Measurements from ENCODE around the gene RALGDS.
A peak's percentile ranks its signal among the peaks of the same experiment; 100 is the strongest.

The RALGDS gene

DNA sequence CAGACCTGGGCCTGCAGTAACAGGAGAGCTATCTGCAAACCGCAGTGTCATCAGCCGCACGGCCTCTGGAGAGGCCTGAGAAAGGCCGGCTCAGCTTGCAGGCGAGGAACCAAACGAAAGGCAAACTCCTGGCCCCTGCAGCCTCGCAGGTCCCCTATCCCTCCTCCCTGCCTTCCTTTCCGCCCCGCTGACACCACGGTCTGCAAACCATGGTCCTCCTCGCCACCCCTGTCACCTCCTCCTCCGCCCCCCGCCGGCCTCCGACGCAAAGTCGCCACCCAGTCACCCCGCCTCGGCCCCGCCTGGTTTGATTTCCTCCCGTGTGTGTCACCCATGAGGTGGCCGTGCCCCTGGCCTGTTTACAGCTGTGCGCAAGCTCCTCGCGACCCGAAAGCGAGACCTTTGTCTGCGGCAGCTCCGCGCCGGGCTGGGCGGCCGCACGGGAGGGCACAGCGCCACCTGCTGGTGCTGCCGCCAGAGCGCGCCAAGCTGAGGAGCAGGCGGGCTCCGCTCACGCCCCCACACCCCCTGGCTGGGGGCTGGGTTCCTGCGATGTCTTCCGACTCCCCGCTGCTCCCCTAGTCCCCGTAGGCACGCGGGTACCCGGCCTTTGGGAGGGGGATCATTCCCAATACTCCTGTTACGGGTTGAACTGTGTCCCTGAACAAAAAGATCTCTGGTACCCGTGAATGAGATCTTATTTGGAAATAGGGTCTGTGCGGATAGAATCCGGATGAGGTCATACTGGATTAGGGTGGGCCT lies 23.3 kb upstream of the RALGDS start:
- Histone ChIP-seq H3K4me3 (ENCODE audit: low read length) (peak overlapping the region; percentile 77), H3K9me3 (ENCODE audit: insufficient read depth, low read length) (no peaks in the 10 kb centered on the region), H3K4me2 (ENCODE audit: low read length) (peak overlapping the region; percentile 95), H3K4me1 (ENCODE audit: low read length) (peaks cover 18% of the 10 kb centered on the region), H3K79me2 (ENCODE audit: low read length) (peaks cover 86% of the 10 kb centered on the region), H3K9ac (ENCODE audit: low read length) (peak overlapping the region; percentile 29; the same call in 1 of the 2 replicates), H3K27me3 (ENCODE audit: low read depth, low read length) (no peaks in the 10 kb centered on the region), H2AFZ (ENCODE audit: low read depth, low read length) (no peak overlapping the region), H4K20me1 (ENCODE audit: insufficient read depth, low read length) (peaks cover 78% of the 10 kb centered on the region), H3K27ac (ENCODE audit: low read length) (no peak overlapping the region), H3K36me3 (replicated peaks; ENCODE audit: low read depth, low read length) (peaks cover 4% of the 10 kb centered on the region)
- TF ChIP-seq, protein P1, sequence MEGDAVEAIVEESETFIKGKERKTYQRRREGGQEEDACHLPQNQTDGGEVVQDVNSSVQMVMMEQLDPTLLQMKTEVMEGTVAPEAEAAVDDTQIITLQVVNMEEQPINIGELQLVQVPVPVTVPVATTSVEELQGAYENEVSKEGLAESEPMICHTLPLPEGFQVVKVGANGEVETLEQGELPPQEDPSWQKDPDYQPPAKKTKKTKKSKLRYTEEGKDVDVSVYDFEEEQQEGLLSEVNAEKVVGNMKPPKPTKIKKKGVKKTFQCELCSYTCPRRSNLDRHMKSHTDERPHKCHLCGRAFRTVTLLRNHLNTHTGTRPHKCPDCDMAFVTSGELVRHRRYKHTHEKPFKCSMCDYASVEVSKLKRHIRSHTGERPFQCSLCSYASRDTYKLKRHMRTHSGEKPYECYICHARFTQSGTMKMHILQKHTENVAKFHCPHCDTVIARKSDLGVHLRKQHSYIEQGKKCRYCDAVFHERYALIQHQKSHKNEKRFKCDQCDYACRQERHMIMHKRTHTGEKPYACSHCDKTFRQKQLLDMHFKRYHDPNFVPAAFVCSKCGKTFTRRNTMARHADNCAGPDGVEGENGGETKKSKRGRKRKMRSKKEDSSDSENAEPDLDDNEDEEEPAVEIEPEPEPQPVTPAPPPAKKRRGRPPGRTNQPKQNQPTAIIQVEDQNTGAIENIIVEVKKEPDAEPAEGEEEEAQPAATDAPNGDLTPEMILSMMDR (IDR thresholded peaks at IDR 0.05; ENCODE audit: low read depth, low read length) = peak; percentile 93
- TF ChIP-seq EZH2phosphoT487 (IDR thresholded peaks at IDR 0.05; ENCODE audit: low read depth) = no peak

DNA sequence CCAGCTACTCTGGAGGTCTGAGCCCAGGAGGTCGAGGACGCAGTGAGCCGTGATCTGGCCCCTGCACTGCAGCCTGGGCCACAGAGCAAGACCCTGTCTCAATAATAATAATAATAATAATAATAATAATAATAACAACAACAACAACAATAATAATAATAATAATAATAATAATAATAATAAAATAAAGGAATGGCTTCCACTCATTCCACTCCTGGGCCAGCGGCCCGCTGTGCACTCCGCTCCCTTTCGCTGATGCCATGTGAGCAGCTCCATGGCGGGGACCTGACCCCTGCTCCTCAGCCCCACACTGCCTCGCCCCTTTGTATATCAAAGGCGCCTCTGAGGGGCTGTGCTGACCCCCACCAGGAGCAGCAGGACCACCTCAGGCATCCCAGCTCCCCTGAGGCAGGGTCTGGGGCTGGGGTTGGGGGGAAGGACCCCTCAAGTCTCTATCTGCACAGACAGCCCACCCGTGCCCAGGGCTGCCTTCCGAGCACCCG lies 22.6 kb upstream of the RALGDS start:
- H3K27me3 ChIP-seq (ENCODE audit: low read depth, low read length) = no peaks in the 10 kb centered on the region
- no peak overlapping the region for H3K27ac ChIP-seq (ENCODE audit: low read length)
- peaks cover 6% of the 10 kb centered on the region for H3K36me3 ChIP-seq (replicated peaks; ENCODE audit: low read depth, low read length)
- peak overlapping the region; percentile 77 for H3K4me3 ChIP-seq (ENCODE audit: low read length)
- H3K9me3 ChIP-seq (ENCODE audit: insufficient read depth, low read length) = no peaks in the 10 kb centered on the region
- TF ChIP-seq, protein P1 (IDR thresholded peaks at IDR 0.05; ENCODE audit: low read depth, low read length) = no peak
- peaks cover 18% of the 10 kb centered on the region for H3K4me1 ChIP-seq (ENCODE audit: low read length)
- peak overlapping the region; percentile 29; the same call in 1 of the 2 replicates for H3K9ac ChIP-seq (ENCODE audit: low read length)
- no peak overlapping the region for H2AFZ ChIP-seq (ENCODE audit: low read depth, low read length)
- H3K4me2 ChIP-seq (ENCODE audit: low read length) = peak overlapping the region; percentile 95
- H4K20me1 ChIP-seq (ENCODE audit: insufficient read depth, low read length) = peaks cover 84% of the 10 kb centered on the region
- peaks cover 90% of the 10 kb centered on the region for H3K79me2 ChIP-seq (ENCODE audit: low read length)

DNA sequence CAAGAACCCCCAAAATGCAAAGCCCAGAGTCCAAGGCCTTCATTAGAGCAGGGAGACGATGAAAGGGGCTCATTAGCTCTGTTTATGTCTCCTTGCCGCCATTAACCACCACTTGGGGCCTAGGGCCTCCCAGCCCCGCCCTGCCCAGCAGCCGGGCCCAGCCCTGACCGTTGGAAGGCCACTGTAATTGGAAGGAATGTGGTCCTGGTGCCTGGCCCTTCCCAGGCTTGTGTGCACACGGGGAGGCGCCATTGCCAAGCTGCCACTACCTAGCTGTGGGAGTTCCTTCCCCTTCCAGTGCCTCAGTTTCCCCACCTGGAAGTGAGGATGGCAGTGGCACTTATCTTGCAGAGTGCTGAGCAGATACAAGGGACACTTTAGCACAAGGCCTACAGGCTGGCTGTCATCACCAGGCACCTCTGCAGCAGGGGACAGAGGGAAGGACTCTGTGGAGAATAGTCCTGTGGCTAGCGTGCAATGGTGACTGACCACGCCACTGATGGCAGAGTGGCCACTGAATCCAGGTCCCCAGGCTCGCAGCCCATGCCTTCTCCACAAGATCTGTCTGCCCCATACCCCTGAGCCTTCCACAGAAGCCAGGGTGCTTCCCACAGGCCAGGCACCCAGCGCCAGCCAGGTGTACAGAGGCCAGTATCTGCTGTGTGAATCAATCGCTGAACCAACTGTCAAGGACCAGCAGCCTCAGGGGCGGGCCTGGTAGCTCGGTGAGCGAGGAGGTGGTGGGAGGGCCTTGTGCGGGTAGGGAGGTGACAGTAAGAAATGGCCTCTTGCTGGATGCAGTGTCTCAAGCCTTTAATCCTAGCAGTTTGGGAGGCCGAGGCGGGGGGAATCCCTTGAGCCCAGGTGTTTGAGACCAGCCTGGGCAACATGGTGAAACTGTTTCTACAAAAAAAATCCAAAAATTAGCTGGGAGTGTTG lies 21.9 kb upstream of the RALGDS start:
- Histone ChIP-seq H3K79me2 (ENCODE audit: low read length) (peaks cover 88% of the 10 kb centered on the region), H3K9ac (ENCODE audit: low read length) (no peak overlapping the region), H3K4me2 (ENCODE audit: low read length) (no peak overlapping the region), H3K4me1 (ENCODE audit: low read length) (peaks cover 18% of the 10 kb centered on the region), H3K27me3 (ENCODE audit: low read depth, low read length) (no peaks in the 10 kb centered on the region), H3K27ac (ENCODE audit: low read length) (no peak overlapping the region), H2AFZ (ENCODE audit: low read depth, low read length) (no peak overlapping the region), H3K4me3 (ENCODE audit: low read length) (no peak overlapping the region), H3K36me3 (replicated peaks; ENCODE audit: low read depth, low read length) (peaks cover 6% of the 10 kb centered on the region), H4K20me1 (ENCODE audit: insufficient read depth, low read length) (peaks cover 90% of the 10 kb centered on the region), H3K9me3 (ENCODE audit: insufficient read depth, low read length) (no peaks in the 10 kb centered on the region)
- TF ChIP-seq, protein P1 (IDR thresholded peaks at IDR 0.05; ENCODE audit: low read depth, low read length) = no peak
- no peak for TF ChIP-seq EZH2phosphoT487 (IDR thresholded peaks at IDR 0.05; ENCODE audit: low read depth)
